Omental fat pad (tissue), 4 donors: ENCODE results near the gene MYO1B. TPM values are rescaled to one million over a fixed set of nuclear protein-coding genes. Genes with fewer than 3 reads are reported as not detected.

ENCODE experiments used
- ATAC-seq: fragments of 150-250 bp; one replicate; pipeline ENCODE4 v1.9.1; 2016; ENCODE audit warnings: mild to moderate bottlenecking, moderate library complexity; ENCODE audit not compliant: low FRiP score
- DNase-seq: peaks from one replicate; pipeline ENCODE4 v3.0.0-alpha.2; 2019; ENCODE audit warnings: low spot score
- CTCF ChIP-seq, 3 donors: fragments of 450-650 bp; IDR thresholded peaks; one replicate each; pipeline ENCODE4 v1.5.1; 2016 to 2017; ENCODE audit warnings: antibody characterized with exemption in 3 of 3, mild to moderate bottlenecking in 3 of 3, moderate library complexity in 2 of 3
- total RNA-seq, 4 donors: library from RNA; depleted of rRNA; stranded (reverse); fragments of >200 nt; gene quantifications; one replicate each; pipeline ENCODE4 v1.1.0, GENCODE V29; 2016

Gene MYO1B
- total RNA-seq, 4 donors from 2014 or later: 37.7 to 118 (median 59.8) TPM

GRCh38 chr2:191215666-191216065 lies 29.5 kb upstream of the MYO1B start:
- TF ChIP-seq CTCF (IDR thresholded peaks at IDR 0.05): no peak
- ATAC-seq: no peak
- no peak for DNase-seq

GRCh38 chr2:191217580-191217979 lies 27.6 kb upstream of the MYO1B start:
- no peak for TF ChIP-seq CTCF (IDR thresholded peaks at IDR 0.05)
- DNase-seq (no peak), ATAC-seq (no peak)

GRCh38 chr2:191218292-191218898 lies 26.8 kb upstream of the MYO1B start:
- no peak for ATAC-seq
- no peak for TF ChIP-seq CTCF (IDR thresholded peaks at IDR 0.05)
- DNase-seq: no peak

- TF ChIP-seq CTCF (IDR thresholded peaks at IDR 0.05): no peak
- no peak for ATAC-seq
- DNase-seq: no peak
Measured at GRCh38 chr2:191220671-191221070, 24.5 kb upstream of the MYO1B start.

- TF ChIP-seq CTCF (IDR thresholded peaks at IDR 0.05): no peak
- DNase-seq (no peak), ATAC-seq (no peak)
Measured at GRCh38 chr2:191221666-191222065, 23.5 kb upstream of the MYO1B start.

- DNase-seq (no peak), ATAC-seq (no peak)
- TF ChIP-seq CTCF (IDR thresholded peaks at IDR 0.05): no peak
Measured at GRCh38 chr2:191222507-191222906, 22.7 kb upstream of the MYO1B start.

- no peak for ATAC-seq
- TF ChIP-seq CTCF (IDR thresholded peaks at IDR 0.05): no peak
Measured at GRCh38 chr2:191222952-191223351, 22.3 kb upstream of the MYO1B start.

More at GRCh38 chr2:191222952-191223351, 22.3 kb upstream of the MYO1B start:
- no peak for DNase-seq
